Measurements from ENCODE around the gene POLR1B.

The POLR1B gene

GRCh38 chr2:112585400-112585799 is 43.1 kb downstream of the POLR1B start:
- TF ChIP-seq, protein P1, sequence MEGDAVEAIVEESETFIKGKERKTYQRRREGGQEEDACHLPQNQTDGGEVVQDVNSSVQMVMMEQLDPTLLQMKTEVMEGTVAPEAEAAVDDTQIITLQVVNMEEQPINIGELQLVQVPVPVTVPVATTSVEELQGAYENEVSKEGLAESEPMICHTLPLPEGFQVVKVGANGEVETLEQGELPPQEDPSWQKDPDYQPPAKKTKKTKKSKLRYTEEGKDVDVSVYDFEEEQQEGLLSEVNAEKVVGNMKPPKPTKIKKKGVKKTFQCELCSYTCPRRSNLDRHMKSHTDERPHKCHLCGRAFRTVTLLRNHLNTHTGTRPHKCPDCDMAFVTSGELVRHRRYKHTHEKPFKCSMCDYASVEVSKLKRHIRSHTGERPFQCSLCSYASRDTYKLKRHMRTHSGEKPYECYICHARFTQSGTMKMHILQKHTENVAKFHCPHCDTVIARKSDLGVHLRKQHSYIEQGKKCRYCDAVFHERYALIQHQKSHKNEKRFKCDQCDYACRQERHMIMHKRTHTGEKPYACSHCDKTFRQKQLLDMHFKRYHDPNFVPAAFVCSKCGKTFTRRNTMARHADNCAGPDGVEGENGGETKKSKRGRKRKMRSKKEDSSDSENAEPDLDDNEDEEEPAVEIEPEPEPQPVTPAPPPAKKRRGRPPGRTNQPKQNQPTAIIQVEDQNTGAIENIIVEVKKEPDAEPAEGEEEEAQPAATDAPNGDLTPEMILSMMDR (IDR thresholded peaks at IDR 0.05): no peak

DNA sequence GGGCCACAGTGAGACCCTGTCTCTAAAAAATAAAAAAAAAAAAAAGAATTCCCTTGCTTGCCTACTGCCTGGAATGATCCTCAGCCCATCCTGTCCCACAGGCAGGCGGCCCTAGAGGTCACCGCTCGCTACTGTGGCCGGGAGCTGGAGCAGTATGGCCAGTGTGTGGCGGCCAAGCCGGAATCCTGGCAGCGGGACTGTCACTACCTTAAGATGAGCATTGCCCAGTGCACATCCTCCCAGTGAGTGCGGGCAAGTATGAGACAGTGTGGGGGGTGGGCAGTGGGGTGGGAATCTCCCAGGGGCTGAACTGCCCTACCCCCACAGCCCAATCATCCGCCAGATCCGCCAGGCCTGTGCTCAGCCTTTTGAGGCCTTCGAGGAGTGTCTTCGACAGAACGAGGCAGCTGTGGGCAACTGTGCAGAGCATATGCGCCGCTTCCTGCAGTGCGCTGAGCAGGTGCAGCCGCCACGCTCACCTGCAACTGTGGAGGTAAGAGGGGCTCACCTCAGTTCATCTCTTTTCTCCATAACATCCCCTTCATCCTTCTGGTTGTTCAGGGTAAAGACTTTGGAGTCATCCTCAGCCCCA is 43.7 kb downstream of the POLR1B start:
- TF ChIP-seq, protein P1 (IDR thresholded peaks at IDR 0.05): no peak

DNA sequence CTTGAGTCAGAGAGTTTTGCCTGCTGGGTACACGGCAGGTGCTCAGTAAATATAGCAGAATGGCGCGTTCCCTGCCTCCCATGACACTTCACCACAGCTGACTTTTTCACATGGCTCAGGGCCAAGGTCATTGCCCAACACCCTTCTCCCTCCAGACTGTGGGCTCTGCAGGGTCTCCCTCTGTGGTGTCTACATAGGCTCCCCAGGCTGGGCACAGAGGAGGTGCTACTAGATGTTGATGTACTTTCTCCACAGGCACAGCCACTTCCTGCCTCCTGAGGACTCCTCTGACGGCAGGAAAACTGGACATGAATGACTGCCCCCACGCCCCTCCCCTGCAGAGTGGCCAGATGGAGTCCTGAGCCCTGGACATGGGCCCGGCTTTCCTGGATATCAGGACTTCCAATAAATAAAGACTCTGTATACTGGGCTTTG is 46.4 kb downstream of the POLR1B start:
- TF ChIP-seq, protein P1 (IDR thresholded peaks at IDR 0.05): no peak

DNA sequence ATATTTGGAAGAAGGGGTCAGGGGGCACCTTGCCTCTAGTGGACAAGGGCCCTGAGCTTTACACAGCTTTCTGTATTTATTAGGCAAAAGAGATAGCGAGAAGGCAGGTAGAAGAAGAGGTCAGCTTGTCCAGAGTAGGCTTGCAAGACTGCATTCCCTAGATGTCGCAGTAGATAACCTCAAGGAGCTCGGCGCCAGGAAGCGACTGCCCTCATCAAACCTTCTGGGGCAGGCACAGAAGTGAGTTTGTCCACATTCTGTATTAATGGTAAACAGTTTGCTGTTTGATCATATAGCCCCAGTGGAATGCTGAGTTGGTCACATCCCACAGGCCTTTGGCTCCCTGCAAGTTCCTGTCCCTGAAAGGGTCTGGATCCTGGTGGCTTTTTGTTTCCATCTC is 49.1 kb downstream of the POLR1B start:
- TF ChIP-seq, protein P1 (IDR thresholded peaks at IDR 0.05): no peak

DNA sequence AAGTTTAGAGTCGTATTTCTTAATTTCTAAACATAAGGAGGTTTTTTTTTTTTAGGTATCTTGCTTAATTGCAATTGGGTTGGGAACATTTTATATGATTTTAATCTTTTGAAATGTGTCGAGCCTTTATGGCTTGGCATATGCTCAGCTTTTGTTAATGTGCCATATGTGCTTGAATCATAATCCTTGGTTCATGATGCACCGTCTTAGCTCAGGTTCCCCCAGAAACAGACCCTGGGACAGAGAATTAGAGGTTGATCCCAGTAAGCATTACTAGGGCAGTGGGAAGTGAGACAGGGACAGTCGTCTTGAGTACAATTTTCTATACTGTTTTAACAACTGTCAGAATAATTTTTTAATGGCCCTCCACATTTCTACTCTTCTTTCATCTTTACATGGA is 51.5 kb downstream of the POLR1B start:
- TF ChIP-seq, protein P1 (IDR thresholded peaks at IDR 0.05): no peak

GRCh38 chr2:112597537-112598322 is 55.5 kb downstream of the POLR1B start:
- TF ChIP-seq, protein P1 (IDR thresholded peaks at IDR 0.05): no peak

DNA sequence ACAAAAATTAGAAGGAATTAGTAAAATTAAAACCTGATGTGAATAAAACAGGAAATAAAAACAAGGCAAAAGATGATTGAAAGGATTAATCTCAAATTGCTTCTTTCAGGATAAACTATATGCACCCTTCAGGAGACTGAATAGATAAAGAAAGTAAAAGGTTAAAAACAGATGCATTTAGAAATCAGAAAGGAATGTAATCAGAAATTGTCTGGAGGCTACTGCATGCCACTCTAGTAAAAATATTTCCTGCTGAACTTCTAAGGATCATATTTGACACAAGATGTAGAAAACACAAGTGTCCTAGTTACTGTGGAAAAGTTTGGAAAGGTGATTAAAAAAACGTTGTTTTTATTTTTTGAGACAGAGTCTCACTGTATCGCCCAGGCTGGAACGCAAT is 58.4 kb downstream of the POLR1B start:
- TF ChIP-seq, protein P1 (IDR thresholded peaks at IDR 0.05): no peak

Measured in LNCAP (cell line).